ENCODE data around the gene GRIA3. TPM values are rescaled to one million over a fixed set of nuclear protein-coding genes. Genes with fewer than 3 reads are reported as not detected.

GRIA3 gene
- total RNA-seq, 1 donor from 2014 or later = not detected

GRCh38 chrX:123175366-123176122 is 8.5 kb upstream of the GRIA3 start:
- H3K9me3 Mint-ChIP-seq = no peaks in the 10 kb centered on the region
- H3K27me3 Mint-ChIP-seq = no peaks in the 10 kb centered on the region
- intact Hi-C loops (cut with micrococcal nuclease) = no loop called here
- no peak overlapping the region for H3K27ac Mint-ChIP-seq
- H3K4me1 Mint-ChIP-seq = no peaks in the 10 kb centered on the region
- H3K4me3 Mint-ChIP-seq = no peak overlapping the region
- H3K36me3 Mint-ChIP-seq (ENCODE audit: low read depth) = no peaks in the 10 kb centered on the region
- no peak for DNase-seq

- DNase-seq = no peak
- Mint-ChIP-seq H3K9me3 (peaks cover 4% of the 10 kb centered on the region), H3K4me1 (no peaks in the 10 kb centered on the region), H3K4me3 (no peak overlapping the region), H3K27me3 (peaks cover 33% of the 10 kb centered on the region), H3K27ac (no peak overlapping the region), H3K36me3 (ENCODE audit: low read depth) (no peaks in the 10 kb centered on the region)
- intact Hi-C loops (cut with micrococcal nuclease) = no loop called here
These were observed 2.7 kb upstream of the GRIA3 start for GRCh38 chrX:123181233-123181914.

- intact Hi-C loops (cut with micrococcal nuclease) = no loop called here
- Mint-ChIP-seq H3K27ac (no peak overlapping the region), H3K27me3 (peaks cover 37% of the 10 kb centered on the region), H3K36me3 (ENCODE audit: low read depth) (no peaks in the 10 kb centered on the region), H3K4me1 (no peaks in the 10 kb centered on the region), H3K4me3 (no peak overlapping the region), H3K9me3 (peaks cover 4% of the 10 kb centered on the region)
- no peak for DNase-seq
These were observed 793 bp downstream of the GRIA3 start for GRCh38 chrX:123184866-123185276.

- Mint-ChIP-seq H3K27ac (no peak overlapping the region), H3K9me3 (peaks cover 4% of the 10 kb centered on the region), H3K27me3 (peaks cover 37% of the 10 kb centered on the region), H3K36me3 (ENCODE audit: low read depth) (no peaks in the 10 kb centered on the region), H3K4me1 (no peaks in the 10 kb centered on the region), H3K4me3 (no peak overlapping the region)
- DNase-seq = no peak
- intact Hi-C loops (cut with micrococcal nuclease) = no loop called here
These were observed 1.6 kb downstream of the GRIA3 start for GRCh38 chrX:123185721-123186120.

GRCh38 chrX:123186801-123187200 is 2.7 kb downstream of the GRIA3 start:
- Mint-ChIP-seq H3K27me3 (peaks cover 37% of the 10 kb centered on the region), H3K36me3 (ENCODE audit: low read depth) (no peaks in the 10 kb centered on the region), H3K9me3 (peaks cover 4% of the 10 kb centered on the region), H3K27ac (no peak overlapping the region), H3K4me3 (no peak overlapping the region), H3K4me1 (no peaks in the 10 kb centered on the region)
- no peak for DNase-seq
- intact Hi-C loops (cut with micrococcal nuclease) = no loop called here

GRCh38 chrX:123188081-123188480 is 4.0 kb downstream of the GRIA3 start:
- Mint-ChIP-seq H3K27ac (no peak overlapping the region), H3K36me3 (ENCODE audit: low read depth) (no peaks in the 10 kb centered on the region), H3K27me3 (peaks cover 27% of the 10 kb centered on the region), H3K4me1 (no peaks in the 10 kb centered on the region), H3K4me3 (no peak overlapping the region), H3K9me3 (peaks cover 4% of the 10 kb centered on the region)
- no peak for DNase-seq
- intact Hi-C loops (cut with micrococcal nuclease) = no loop called here

- intact Hi-C loops (cut with micrococcal nuclease) = no loop called here
- H3K9me3 Mint-ChIP-seq = no peaks in the 10 kb centered on the region
- H3K4me3 Mint-ChIP-seq = no peak overlapping the region
- H3K4me1 Mint-ChIP-seq = no peaks in the 10 kb centered on the region
- peaks cover 16% of the 10 kb centered on the region for H3K27me3 Mint-ChIP-seq
- H3K36me3 Mint-ChIP-seq (ENCODE audit: low read depth) = no peaks in the 10 kb centered on the region
- DNase-seq = no peak
- H3K27ac Mint-ChIP-seq = no peak overlapping the region
These were observed 5.3 kb downstream of the GRIA3 start for GRCh38 chrX:123189338-123189737.

GRCh38 chrX:123190096-123190495 is 6.0 kb downstream of the GRIA3 start:
- no peak for DNase-seq
- Mint-ChIP-seq H3K4me3 (no peak overlapping the region), H3K4me1 (no peaks in the 10 kb centered on the region), H3K9me3 (no peaks in the 10 kb centered on the region), H3K27ac (no peak overlapping the region), H3K27me3 (peaks cover 15% of the 10 kb centered on the region), H3K36me3 (ENCODE audit: low read depth) (no peaks in the 10 kb centered on the region)
- intact Hi-C loops (cut with micrococcal nuclease) = no loop called here

GRCh38 chrX:123193101-123193500 is 9.0 kb downstream of the GRIA3 start:
- Mint-ChIP-seq H3K27me3 (no peaks in the 10 kb centered on the region), H3K4me1 (no peaks in the 10 kb centered on the region), H3K4me3 (no peak overlapping the region), H3K27ac (no peak overlapping the region), H3K9me3 (no peaks in the 10 kb centered on the region), H3K36me3 (ENCODE audit: low read depth) (no peaks in the 10 kb centered on the region)
- no peak for DNase-seq
- intact Hi-C loops (cut with micrococcal nuclease) = no loop called here

- Mint-ChIP-seq H3K27ac (no peak overlapping the region), H3K9me3 (no peaks in the 10 kb centered on the region), H3K36me3 (ENCODE audit: low read depth) (no peaks in the 10 kb centered on the region), H3K4me3 (no peak overlapping the region), H3K4me1 (no peaks in the 10 kb centered on the region), H3K27me3 (no peaks in the 10 kb centered on the region)
- intact Hi-C loops (cut with micrococcal nuclease) = no loop called here
- no peak for DNase-seq
These were observed 15.3 kb downstream of the GRIA3 start for GRCh38 chrX:123199338-123199737.

- no peaks in the 10 kb centered on the region for H3K27me3 Mint-ChIP-seq
These were observed 17.6 kb downstream of the GRIA3 start for GRCh38 chrX:123201720-123202119.

GRCh38 chrX:123202523-123202922 is 18.4 kb downstream of the GRIA3 start:
- DNase-seq = no peak
- intact Hi-C loops (cut with micrococcal nuclease) = no loop called here
- Mint-ChIP-seq H3K36me3 (ENCODE audit: low read depth) (no peaks in the 10 kb centered on the region), H3K4me3 (no peak overlapping the region), H3K4me1 (no peaks in the 10 kb centered on the region), H3K27ac (no peak overlapping the region), H3K9me3 (no peaks in the 10 kb centered on the region), H3K27me3 (no peaks in the 10 kb centered on the region)

More at GRCh38 chrX:123201720-123202119, 17.6 kb downstream of the GRIA3 start:
- H3K4me1 Mint-ChIP-seq = no peaks in the 10 kb centered on the region
- H3K36me3 Mint-ChIP-seq (ENCODE audit: low read depth) = no peaks in the 10 kb centered on the region
- H3K9me3 Mint-ChIP-seq = no peaks in the 10 kb centered on the region
- no peak overlapping the region for H3K4me3 Mint-ChIP-seq
- no peak for DNase-seq
- H3K27ac Mint-ChIP-seq = no peak overlapping the region
- intact Hi-C loops (cut with micrococcal nuclease) = no loop called here

- no peak overlapping the region for H3K27ac Mint-ChIP-seq
- intact Hi-C loops (cut with micrococcal nuclease) = no loop called here
- no peaks in the 10 kb centered on the region for H3K9me3 Mint-ChIP-seq
- no peak overlapping the region for H3K4me3 Mint-ChIP-seq
- no peak for DNase-seq
- H3K27me3 Mint-ChIP-seq = no peaks in the 10 kb centered on the region
- no peaks in the 10 kb centered on the region for H3K4me1 Mint-ChIP-seq
- H3K36me3 Mint-ChIP-seq (ENCODE audit: low read depth) = no peaks in the 10 kb centered on the region
These were observed 19.7 kb downstream of the GRIA3 start for GRCh38 chrX:123203772-123204171.

- intact Hi-C loops (cut with micrococcal nuclease) = no loop called here
- Mint-ChIP-seq H3K9me3 (no peaks in the 10 kb centered on the region), H3K4me1 (no peaks in the 10 kb centered on the region), H3K27ac (no peak overlapping the region), H3K27me3 (no peaks in the 10 kb centered on the region), H3K36me3 (ENCODE audit: low read depth) (no peaks in the 10 kb centered on the region), H3K4me3 (no peak overlapping the region)
- no peak for DNase-seq
These were observed 22.1 kb downstream of the GRIA3 start for GRCh38 chrX:123206176-123206575.
